ENCODE measurements around the gene SIRT7.

DNA sequence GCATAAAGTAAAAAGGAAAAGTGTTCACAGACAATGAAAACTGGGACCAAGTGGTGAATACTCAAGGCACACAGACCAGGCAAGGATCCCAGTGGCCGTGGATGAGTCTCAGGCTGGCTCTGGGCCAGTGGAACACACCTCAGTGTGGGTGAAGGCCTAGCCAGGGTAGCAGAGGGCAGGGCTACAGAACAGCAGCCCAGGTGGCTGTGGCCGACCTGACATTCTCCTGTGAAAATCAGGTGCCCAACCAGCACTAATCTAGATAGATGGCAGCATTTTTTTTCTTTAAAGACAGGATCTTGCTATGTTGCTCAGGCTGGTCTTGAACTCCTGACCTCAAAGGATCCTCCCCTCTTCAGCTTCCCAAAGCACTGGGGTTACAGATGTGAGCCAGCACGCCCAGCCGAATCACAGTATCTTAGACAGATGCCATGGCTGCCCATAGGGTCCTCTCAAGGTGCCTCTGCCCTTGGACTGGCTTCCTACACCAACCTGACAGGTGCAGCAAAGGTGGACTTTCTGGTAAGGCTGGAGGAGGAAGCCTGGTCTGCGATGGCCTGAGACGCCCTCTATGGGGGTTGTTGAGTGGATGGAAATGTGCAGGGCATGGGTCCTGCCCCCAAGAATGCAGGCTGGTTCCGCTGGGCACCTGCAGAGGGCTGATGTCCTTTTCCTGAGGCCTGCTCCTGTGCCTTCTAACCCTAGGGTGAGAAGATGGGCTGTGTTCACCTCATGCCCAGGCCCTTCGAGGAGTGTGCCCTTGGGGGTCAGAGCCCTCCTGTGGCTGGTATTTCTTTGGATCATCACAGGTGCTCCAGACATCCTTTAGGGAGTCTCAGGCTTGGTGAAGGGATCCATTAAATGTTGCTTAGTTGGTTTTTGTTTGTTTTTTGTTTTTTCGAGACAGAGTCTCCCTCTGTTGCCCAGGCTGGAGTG, 53.9 kb downstream of the SIRT7 start:
- no peak for TF ChIP-seq EZH2 (IDR thresholded peaks at IDR 0.05; ENCODE audit: low read length, unreplicated experiment)
- TF ChIP-seq, protein P1, sequence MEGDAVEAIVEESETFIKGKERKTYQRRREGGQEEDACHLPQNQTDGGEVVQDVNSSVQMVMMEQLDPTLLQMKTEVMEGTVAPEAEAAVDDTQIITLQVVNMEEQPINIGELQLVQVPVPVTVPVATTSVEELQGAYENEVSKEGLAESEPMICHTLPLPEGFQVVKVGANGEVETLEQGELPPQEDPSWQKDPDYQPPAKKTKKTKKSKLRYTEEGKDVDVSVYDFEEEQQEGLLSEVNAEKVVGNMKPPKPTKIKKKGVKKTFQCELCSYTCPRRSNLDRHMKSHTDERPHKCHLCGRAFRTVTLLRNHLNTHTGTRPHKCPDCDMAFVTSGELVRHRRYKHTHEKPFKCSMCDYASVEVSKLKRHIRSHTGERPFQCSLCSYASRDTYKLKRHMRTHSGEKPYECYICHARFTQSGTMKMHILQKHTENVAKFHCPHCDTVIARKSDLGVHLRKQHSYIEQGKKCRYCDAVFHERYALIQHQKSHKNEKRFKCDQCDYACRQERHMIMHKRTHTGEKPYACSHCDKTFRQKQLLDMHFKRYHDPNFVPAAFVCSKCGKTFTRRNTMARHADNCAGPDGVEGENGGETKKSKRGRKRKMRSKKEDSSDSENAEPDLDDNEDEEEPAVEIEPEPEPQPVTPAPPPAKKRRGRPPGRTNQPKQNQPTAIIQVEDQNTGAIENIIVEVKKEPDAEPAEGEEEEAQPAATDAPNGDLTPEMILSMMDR (conservative IDR thresholded peaks at IDR 0.05; ENCODE audit: low read depth, low read length), result 0 out of 2 replicates have a peak, but pooled peaks have one; percentile 27

Data from PC-3 (cell line).